A673 (cell line): ENCODE results near the gene RPS6KB1.
"Not testable (repeated sequence)": the region's sequence is repeated elsewhere in the genome, so short reads cannot be mapped to it uniquely, and the experiment has no call there.

Experiments
- EZH2 ChIP-seq: fragments of 200-600 bp; sonication (generic); IDR thresholded peaks from 2 replicates; pipeline ENCODE4 v1.6.1; 2017; ENCODE audit warnings: borderline replicate concordance, low read depth, mild to moderate bottlenecking, mixed read lengths, antibody characterized with exemption, low read length; ENCODE audit not compliant: poor library complexity, severe bottlenecking
- TF ChIP-seq, protein P1 (sequence below): fragments of 300-800, 200-600 bp; sonication (generic); conservative IDR thresholded peaks from 2 replicates; pipeline ENCODE4 v1.5.1; 2017; ENCODE audit warnings: low read depth, mild to moderate bottlenecking, antibody characterized with exemption, low read length, moderate library complexity, mixed read lengths

DNA sequence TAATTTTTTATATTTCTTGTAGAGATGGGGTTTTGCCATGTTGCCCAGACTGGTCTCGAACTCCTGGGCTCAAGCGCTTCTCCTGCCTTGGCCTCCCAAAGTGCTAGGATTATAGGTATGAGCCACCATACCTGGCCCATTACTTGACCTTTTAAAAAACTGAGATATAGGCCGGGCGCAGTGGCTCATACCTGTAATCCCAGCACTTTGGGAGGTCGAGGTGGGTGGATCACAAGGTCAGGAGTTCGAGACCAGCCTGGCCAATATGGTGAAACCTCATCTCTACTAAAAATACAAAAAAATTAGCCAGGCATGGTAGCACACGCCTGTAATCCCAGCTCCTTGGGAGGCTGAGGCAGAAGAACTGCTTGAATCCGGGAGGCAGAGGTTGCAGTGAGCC, 19.5 kb upstream of the RPS6KB1 start:
- not testable (repeated sequence) for TF ChIP-seq EZH2
- TF ChIP-seq, protein P1, sequence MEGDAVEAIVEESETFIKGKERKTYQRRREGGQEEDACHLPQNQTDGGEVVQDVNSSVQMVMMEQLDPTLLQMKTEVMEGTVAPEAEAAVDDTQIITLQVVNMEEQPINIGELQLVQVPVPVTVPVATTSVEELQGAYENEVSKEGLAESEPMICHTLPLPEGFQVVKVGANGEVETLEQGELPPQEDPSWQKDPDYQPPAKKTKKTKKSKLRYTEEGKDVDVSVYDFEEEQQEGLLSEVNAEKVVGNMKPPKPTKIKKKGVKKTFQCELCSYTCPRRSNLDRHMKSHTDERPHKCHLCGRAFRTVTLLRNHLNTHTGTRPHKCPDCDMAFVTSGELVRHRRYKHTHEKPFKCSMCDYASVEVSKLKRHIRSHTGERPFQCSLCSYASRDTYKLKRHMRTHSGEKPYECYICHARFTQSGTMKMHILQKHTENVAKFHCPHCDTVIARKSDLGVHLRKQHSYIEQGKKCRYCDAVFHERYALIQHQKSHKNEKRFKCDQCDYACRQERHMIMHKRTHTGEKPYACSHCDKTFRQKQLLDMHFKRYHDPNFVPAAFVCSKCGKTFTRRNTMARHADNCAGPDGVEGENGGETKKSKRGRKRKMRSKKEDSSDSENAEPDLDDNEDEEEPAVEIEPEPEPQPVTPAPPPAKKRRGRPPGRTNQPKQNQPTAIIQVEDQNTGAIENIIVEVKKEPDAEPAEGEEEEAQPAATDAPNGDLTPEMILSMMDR, result not testable (repeated sequence)
